Stomach (tissue), 9 donors: ENCODE data around the gene HK3. TPM values are rescaled to one million over a fixed set of nuclear protein-coding genes. Genes with fewer than 3 reads are reported as not detected.
A peak's percentile ranks its signal among the peaks of the same experiment; 100 is the strongest.

Experiments
- DNase-seq, 2 donors: peaks; one replicate each; pipeline versions ENCODE4 v3.0.0 to v3.0.0-alpha.2; 2013 to 2019
- H3K27ac ChIP-seq, 5 donors: fragments of 200-600 bp in 4 of 5; sonication (generic) in 4 of 5; one replicate each; pipeline ENCODE4 v1.5.1; 2013 to 2019; ENCODE audit warnings: mild to moderate bottlenecking in 1 of 5, moderate library complexity in 1 of 5
- H3K27me3 ChIP-seq, 3 donors: fragments of 200-600 bp; sonication (generic); one replicate each; pipeline ENCODE4 v1.5.1; 2017 to 2019; ENCODE audit warnings: mixed run types in 1 of 3
- H3K36me3 ChIP-seq, 4 donors: fragments of 200-600 bp; sonication (generic); 1 replicate in 3 of 4; 2 replicates in 1 of 4; pipeline ENCODE4 v1.5.1; 2016 to 2019
- H3K4me1 ChIP-seq, 4 donors: fragments of 200-600 bp; sonication (generic); one replicate each; pipeline ENCODE4 v1.5.1; 2016 to 2019
- H3K4me3 ChIP-seq, 4 donors: fragments of 200-600 bp; sonication (generic) in 3 of 4; one replicate each; pipeline ENCODE4 v1.5.1; 2016 to 2019; ENCODE audit warnings: mild to moderate bottlenecking in 1 of 4
- H3K9me3 ChIP-seq, 4 donors: fragments of 200-600 bp; sonication (generic); one replicate each; pipeline ENCODE4 v1.5.1; 2016 to 2019
- CTCF ChIP-seq, 7 experiments: fragments of 450-650 bp in 4 of 7; fragments of 200-600 bp in 3 of 7; sonication (generic) in 3 of 7; IDR thresholded peaks; one replicate each; pipeline ENCODE4 v1.5.1; 2016 to 2019; ENCODE audit warnings: antibody characterized with exemption in 7 of 7, control low read depth in 2 of 7, mild to moderate bottlenecking in 1 of 7
- EP300 ChIP-seq: sonication (generic); formaldehyde crosslinking; IDR thresholded peaks from one replicate; pipeline ENCODE4 v1.6.1; 2017; ENCODE audit warnings: antibody characterized with exemption
- POLR2A ChIP-seq, 4 donors: fragments of 450-650 bp; IDR thresholded peaks; one replicate each; pipeline ENCODE4 v1.6.1; 2016; ENCODE audit warnings: antibody characterized with exemption in 4 of 4, control low read depth in 2 of 4, mild to moderate bottlenecking in 1 of 4, moderate library complexity in 1 of 4
- POLR2AphosphoS5 ChIP-seq, 3 donors: sonication (generic); formaldehyde crosslinking; IDR thresholded peaks; one replicate each; pipeline ENCODE4 v1.6.1; 2016; ENCODE audit warnings: antibody characterized with exemption in 3 of 3
- WGBS, 5 donors: extraction: QIAGEN DNeasy Blood & Tissue Kit in 3 of 5; methylation state at CpG; one replicate each; pipeline versions ENCODE4 v1.1.5 to v1.1.7; 2013 to 2018; 5-methylcytosine and 5-hydroxymethylcytosine counted together
- intact Hi-C: fragments of 100-400 bp; cut with DNase I; formaldehyde crosslinking; loops from one replicate; pipeline ENCODE4 v1.15.1; 2023; ENCODE audit warnings: low total_unique reads
- polyA plus RNA-seq, 3 donors: library from polyadenylated mRNA; stranded (reverse); fragments of 200-250 nt; gene quantifications; one replicate each; pipeline ENCODE4 v1.2.3, GENCODE V29; 2013
- total RNA-seq, 5 donors: library from RNA; depleted of rRNA; stranded (reverse); fragments of >200 nt; gene quantifications; one replicate each; pipeline versions ENCODE4 v1.1.0 to v1.2.3, GENCODE V29; 2014 to 2016
- donor health status: healthy with polysubstance abuse.
- donor health status: Bipolar disorder and iron deficiency.
- donor health status: healthy.

The HK3 gene
- total and polyA plus RNA-seq, 8 donors, result 1.6 to 145 (median 4.2) TPM; not detected in 2

DNA sequence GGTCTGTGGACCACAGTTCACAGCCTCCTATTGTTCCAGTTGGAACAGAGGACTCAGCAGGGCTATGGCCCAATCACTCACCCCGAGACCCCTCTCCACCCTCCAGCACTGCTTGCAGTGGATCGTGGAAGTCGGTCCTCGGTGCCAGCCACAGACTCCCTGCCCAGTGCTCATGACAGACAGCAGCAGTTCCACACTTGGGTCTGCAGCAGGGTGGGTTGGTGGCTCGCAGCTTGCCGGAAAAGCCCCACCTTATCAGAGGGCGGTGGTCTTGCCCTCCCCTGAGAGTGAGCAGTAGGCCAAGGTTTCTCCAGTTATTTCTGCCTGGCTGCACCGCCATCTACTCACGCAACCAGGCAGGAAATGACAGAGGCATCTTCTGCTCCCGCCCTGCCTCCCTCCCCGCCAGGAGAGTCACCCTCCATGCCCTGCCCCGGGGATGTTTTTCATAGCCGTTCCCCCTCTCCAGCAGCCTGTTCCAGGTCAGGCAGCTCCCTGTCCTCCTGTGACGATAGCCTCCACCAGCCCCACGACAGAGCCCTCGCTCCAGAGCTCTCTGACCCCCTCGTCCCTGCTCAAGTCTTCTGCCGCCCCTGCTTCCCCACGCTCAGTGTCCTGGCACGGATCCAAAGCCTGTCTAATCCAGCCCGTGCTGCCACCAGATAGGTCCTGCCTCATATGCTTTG lies 54.3 kb downstream of the HK3 start:
- DNase-seq, result no peak
- H3K27me3 ChIP-seq, result peaks cover 0 to 94% (median 25%) of the 10 kb centered on the region in 3 donors
- H3K9me3 ChIP-seq, result no peaks in the 10 kb centered on the region
- H3K4me1 ChIP-seq, result no peaks in the 10 kb centered on the region
- intact Hi-C loops, result no loop called here
- no peak for TF ChIP-seq POLR2A (IDR thresholded peaks at IDR 0.05)
- no peak for TF ChIP-seq EP300
- TF ChIP-seq CTCF (IDR thresholded peaks at IDR 0.05), result no peak
- TF ChIP-seq POLR2AphosphoS5 (IDR thresholded peaks at IDR 0.05), result no peak
- no peak overlapping the region for H3K27ac ChIP-seq
- no peak overlapping the region for H3K4me3 ChIP-seq
- 42 to 70% (median 63%) methylated on average over 18 to 21 of the region's 21 CpGs for WGBS, 5 donors
- H3K36me3 ChIP-seq, result no peaks in the 10 kb centered on the region

DNA sequence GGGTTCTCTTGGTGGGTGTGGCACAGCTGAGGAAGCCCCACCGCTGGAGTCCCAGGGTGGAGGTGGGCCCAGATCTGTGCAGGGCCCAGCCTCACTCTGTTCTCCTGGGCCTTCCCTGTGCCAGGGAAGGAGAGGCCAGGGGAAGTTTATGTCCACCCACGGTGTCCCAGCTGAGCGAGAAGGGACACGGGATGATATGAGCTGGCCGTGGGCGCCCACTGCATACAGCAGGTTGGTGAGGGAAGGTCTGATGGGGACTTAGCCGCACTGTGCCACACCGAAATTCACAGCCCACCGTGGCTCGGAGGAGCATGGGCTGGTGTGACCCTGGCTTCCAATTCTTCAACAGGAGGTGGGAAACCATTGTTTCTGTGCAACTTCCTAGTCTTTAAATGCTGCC lies 54.9 kb downstream of the HK3 start:
- intact Hi-C loops, result no loop called here
- H3K4me3 ChIP-seq, result no peak overlapping the region
- TF ChIP-seq POLR2A (IDR thresholded peaks at IDR 0.05), result no peak
- 77 to 82% (median 79%) methylated on average over 9 to 10 of the region's 10 CpGs for WGBS, 5 donors
- H3K27ac ChIP-seq, result no peak overlapping the region
- no peaks in the 10 kb centered on the region for H3K4me1 ChIP-seq
- DNase-seq, result no peak
- no peaks in the 10 kb centered on the region for H3K36me3 ChIP-seq
- H3K9me3 ChIP-seq, result no peaks in the 10 kb centered on the region
- H3K27me3 ChIP-seq, result peaks cover 0 to 89% (median 19%) of the 10 kb centered on the region in 3 donors

- DNase-seq, result no peak
- H3K4me3 ChIP-seq, result no peak overlapping the region
- H3K36me3 ChIP-seq, result no peaks in the 10 kb centered on the region
- WGBS, 5 donors, result 32 to 52% (median 52%) methylated on average over 17 to 21 of the region's 21 CpGs
- peaks cover 0 to 83% (median 19%) of the 10 kb centered on the region in 3 donors for H3K27me3 ChIP-seq
- TF ChIP-seq POLR2AphosphoS5 (IDR thresholded peaks at IDR 0.05), result no peak
- no peaks in the 10 kb centered on the region for H3K9me3 ChIP-seq
- no peaks in the 10 kb centered on the region for H3K4me1 ChIP-seq
- H3K27ac ChIP-seq, result no peak overlapping the region
- intact Hi-C loops, result no loop called here
Observed at GRCh38 chr5:176843673-176844072, 55.5 kb downstream of the HK3 start.

DNA sequence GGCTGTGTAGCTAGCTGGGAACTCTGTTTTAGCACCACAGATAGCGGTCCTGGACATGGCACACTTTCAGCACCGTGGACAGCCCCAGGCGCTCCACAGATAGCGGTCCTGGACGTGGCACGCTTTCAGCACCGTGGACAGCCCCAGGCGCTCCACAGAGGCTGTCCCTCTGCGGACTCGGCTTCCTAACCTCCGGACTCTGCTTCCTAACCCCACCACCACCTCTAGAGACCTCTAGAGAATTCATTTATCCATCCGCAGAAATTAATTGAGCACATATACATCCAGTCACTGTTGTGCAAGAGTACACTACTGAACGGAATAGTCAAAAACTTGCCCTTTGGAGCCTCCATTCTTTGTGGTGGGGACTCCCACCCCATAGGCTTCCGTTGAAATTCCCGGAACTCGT lies 61.4 kb downstream of the HK3 start:
- DNase-seq, result peak; percentile 82 to 97
- H3K4me1 ChIP-seq, result no peaks in the 10 kb centered on the region
- no peaks in the 10 kb centered on the region for H3K9me3 ChIP-seq
- H3K27ac ChIP-seq, result no peak overlapping the region
- intact Hi-C loops, result no loop called here
- H3K36me3 ChIP-seq, result no peaks in the 10 kb centered on the region
- peaks cover 0 to 62% (median 16%) of the 10 kb centered on the region in 3 donors for H3K27me3 ChIP-seq
- no peak overlapping the region for H3K4me3 ChIP-seq
- 16 to 25% (median 23%) methylated on average over 15 to 16 of the region's 16 CpGs for WGBS, 5 donors
- TF ChIP-seq EP300, result no peak
- no peak for TF ChIP-seq POLR2A (IDR thresholded peaks at IDR 0.05)
- TF ChIP-seq POLR2AphosphoS5 (IDR thresholded peaks at IDR 0.05), result peak in 1 of 3 donors; percentile 44
- TF ChIP-seq CTCF (IDR thresholded peaks at IDR 0.05), result no peak

DNA sequence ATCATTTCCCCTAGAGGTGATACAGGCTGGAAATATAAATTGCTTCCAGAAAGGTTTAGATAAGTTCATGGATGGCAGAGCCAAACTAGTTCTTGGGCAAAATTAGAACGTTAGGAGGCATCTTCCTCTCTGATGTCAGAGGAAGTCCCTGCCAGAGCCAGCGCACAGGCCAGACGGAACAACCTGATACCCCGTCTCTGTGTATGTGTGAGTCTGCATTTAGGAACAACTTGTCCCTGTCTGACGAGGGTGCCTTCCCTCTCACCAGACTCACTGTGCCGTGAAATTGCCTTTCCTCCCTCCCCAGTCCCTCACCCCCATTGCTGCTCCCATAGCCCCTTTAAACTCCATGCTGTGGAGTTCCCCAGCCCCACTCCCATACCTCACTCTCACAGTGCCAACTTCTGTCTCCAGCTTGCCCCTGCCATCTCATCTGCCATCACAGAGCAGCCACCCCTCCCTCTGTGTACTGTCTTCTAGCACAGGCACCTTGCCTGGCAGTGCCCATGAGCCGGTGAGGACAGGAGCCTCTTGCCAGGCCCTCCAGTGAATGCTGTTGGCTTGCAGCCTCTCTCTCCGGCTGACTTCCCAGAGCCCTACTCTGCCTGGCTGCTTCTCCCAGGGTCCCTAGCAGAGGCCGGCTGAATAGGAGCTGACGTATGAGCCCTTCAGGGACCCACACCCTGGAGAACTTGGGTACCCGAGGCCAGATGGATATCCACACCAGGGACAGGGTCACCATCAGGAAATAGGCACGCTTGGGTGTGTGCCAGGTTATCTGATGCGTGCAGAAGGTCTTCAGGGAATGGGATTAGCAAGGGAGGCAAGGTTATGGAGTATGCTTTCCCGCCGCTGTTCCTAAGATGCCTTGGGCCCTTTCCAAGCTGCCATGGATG lies 62.1 kb downstream of the HK3 start:
- no peak for DNase-seq
- H3K27me3 ChIP-seq, result peaks cover 0 to 65% (median 16%) of the 10 kb centered on the region in 3 donors
- H3K36me3 ChIP-seq, result no peaks in the 10 kb centered on the region
- H3K27ac ChIP-seq, result no peak overlapping the region
- 62 to 71% (median 65%) methylated on average over 15 of the region's 15 CpGs for WGBS, 5 donors
- H3K4me1 ChIP-seq, result no peaks in the 10 kb centered on the region
- no peak overlapping the region for H3K4me3 ChIP-seq
- intact Hi-C loops, result no loop called here
- TF ChIP-seq POLR2AphosphoS5 (IDR thresholded peaks at IDR 0.05) (no peak), CTCF (IDR thresholded peaks at IDR 0.05) (no peak), POLR2A (IDR thresholded peaks at IDR 0.05) (no peak), EP300 (no peak)
- no peaks in the 10 kb centered on the region for H3K9me3 ChIP-seq
